Measurements from ENCODE around the gene KRTAP19-7. TPM values are rescaled to one million over a fixed set of nuclear protein-coding genes. Genes with fewer than 3 reads are reported as not detected.

The KRTAP19-7 gene
- total RNA-seq, 1 donor from 2014 or later, result not detected

DNA sequence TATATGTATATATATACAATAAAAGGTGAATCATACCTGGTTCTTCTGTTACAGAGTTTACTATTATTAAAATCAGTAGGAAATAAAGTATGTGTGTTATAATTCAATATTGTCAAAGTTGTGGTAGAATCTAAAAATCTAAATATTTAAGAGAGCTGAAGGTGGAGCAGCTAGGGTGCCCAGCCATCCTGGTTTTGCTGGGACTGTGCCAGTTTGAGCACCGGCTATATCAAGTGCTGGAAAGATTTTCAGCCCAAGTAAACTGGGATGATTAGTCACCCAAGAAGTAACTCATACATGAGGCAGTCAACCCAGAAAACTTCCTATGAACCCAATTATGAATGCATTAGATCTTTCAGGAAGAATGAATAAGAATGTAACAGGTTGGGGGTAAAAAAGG lies 42.2 kb downstream of the KRTAP19-7 start:
- TF ChIP-seq, protein P1, sequence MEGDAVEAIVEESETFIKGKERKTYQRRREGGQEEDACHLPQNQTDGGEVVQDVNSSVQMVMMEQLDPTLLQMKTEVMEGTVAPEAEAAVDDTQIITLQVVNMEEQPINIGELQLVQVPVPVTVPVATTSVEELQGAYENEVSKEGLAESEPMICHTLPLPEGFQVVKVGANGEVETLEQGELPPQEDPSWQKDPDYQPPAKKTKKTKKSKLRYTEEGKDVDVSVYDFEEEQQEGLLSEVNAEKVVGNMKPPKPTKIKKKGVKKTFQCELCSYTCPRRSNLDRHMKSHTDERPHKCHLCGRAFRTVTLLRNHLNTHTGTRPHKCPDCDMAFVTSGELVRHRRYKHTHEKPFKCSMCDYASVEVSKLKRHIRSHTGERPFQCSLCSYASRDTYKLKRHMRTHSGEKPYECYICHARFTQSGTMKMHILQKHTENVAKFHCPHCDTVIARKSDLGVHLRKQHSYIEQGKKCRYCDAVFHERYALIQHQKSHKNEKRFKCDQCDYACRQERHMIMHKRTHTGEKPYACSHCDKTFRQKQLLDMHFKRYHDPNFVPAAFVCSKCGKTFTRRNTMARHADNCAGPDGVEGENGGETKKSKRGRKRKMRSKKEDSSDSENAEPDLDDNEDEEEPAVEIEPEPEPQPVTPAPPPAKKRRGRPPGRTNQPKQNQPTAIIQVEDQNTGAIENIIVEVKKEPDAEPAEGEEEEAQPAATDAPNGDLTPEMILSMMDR (IDR thresholded peaks at IDR 0.05), result no peak
- DNase-seq (no peak), ATAC-seq (no peak)
- Histone ChIP-seq H3K9me3 (no peaks in the 10 kb centered on the region), H3K27me3 (ENCODE audit: low read depth) (no peaks in the 10 kb centered on the region), H3K4me3 (no peak overlapping the region), H3K4me1 (no peaks in the 10 kb centered on the region), H3K27ac (no peak overlapping the region), H3K36me3 (no peaks in the 10 kb centered on the region)
- intact Hi-C loops (cut with DNase I), result no loop called here

DNA sequence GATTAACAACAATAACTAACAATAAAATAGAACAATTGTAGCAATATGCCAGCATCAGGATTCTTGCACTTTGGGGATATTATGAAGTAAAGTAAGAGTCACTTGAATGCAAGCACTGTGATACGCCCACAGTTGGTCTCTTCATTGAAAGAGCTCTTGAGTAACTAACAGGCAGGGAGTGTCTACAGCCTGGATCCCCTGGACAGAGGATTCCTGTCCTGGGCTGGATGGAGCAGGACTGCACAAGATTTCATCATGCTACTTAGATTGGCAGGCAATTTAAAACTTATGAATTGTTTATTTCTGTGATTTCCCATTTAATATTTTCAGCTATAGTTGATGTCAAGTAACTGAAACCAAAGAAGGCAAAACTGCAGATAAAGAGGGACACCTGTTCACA lies 45.4 kb downstream of the KRTAP19-7 start:
- intact Hi-C loops (cut with DNase I), result no loop called here
- DNase-seq, result no peak
- Histone ChIP-seq H3K36me3 (no peaks in the 10 kb centered on the region), H3K4me1 (no peaks in the 10 kb centered on the region), H3K9me3 (no peaks in the 10 kb centered on the region), H3K27ac (no peak overlapping the region), H3K27me3 (ENCODE audit: low read depth) (no peaks in the 10 kb centered on the region), H3K4me3 (no peak overlapping the region)
- no peak for ATAC-seq
- TF ChIP-seq, protein P1 (IDR thresholded peaks at IDR 0.05), result no peak

Other genes with a start within 250 kb of the KRTAP19-7 start
- not detected for gene KRTAP26-1, start 241.0 kb downstream of the KRTAP19-7 start, total RNA-seq
- gene KRTAP27-1, start 223.6 kb downstream of the KRTAP19-7 start, total RNA-seq, result not detected
- gene KRTAP23-1, start 212.7 kb downstream of the KRTAP19-7 start, total RNA-seq, result not detected
- gene KRTAP13-2, start 189.0 kb downstream of the KRTAP19-7 start, total RNA-seq, result not detected
- not detected for gene KRTAP13-1, start 165.3 kb downstream of the KRTAP19-7 start, total RNA-seq
- gene KRTAP13-3, start 135.4 kb downstream of the KRTAP19-7 start, total RNA-seq, result not detected
- not detected for gene KRTAP13-4, start 131.1 kb downstream of the KRTAP19-7 start, total RNA-seq
- not detected for gene KRTAP15-1, start 121.0 kb downstream of the KRTAP19-7 start, total RNA-seq
- not detected for gene KRTAP19-1, start 80.9 kb downstream of the KRTAP19-7 start, total RNA-seq
- not detected for gene KRTAP19-2, start 73.9 kb downstream of the KRTAP19-7 start, total RNA-seq
- not detected for gene KRTAP19-3, start 69.3 kb downstream of the KRTAP19-7 start, total RNA-seq
- gene KRTAP19-4, start 64.1 kb downstream of the KRTAP19-7 start, total RNA-seq, result not detected
- gene KRTAP19-5, start 59.2 kb downstream of the KRTAP19-7 start, total RNA-seq, result not detected
- gene KRTAP19-6, start 19.4 kb downstream of the KRTAP19-7 start, total RNA-seq, result not detected
- not detected for gene KRTAP22-2, start 29.1 kb upstream of the KRTAP19-7 start, total RNA-seq
- not detected for gene KRTAP6-3, start 31.1 kb upstream of the KRTAP19-7 start, total RNA-seq
- not detected for gene KRTAP6-2, start 37.6 kb upstream of the KRTAP19-7 start, total RNA-seq
- gene KRTAP22-1, start 39.8 kb upstream of the KRTAP19-7 start, total RNA-seq, result not detected
- not detected for gene KRTAP6-1, start 52.6 kb upstream of the KRTAP19-7 start, total RNA-seq
- not detected for gene KRTAP20-1, start 55.1 kb upstream of the KRTAP19-7 start, total RNA-seq
- gene KRTAP20-4, start 59.3 kb upstream of the KRTAP19-7 start, total RNA-seq, result not detected
- not detected for gene KRTAP20-2, start 73.9 kb upstream of the KRTAP19-7 start, total RNA-seq
- not detected for gene KRTAP20-3, start 81.5 kb upstream of the KRTAP19-7 start, total RNA-seq
- not detected for gene KRTAP21-3, start 157.5 kb upstream of the KRTAP19-7 start, total RNA-seq
- gene KRTAP21-2, start 185.9 kb upstream of the KRTAP19-7 start, total RNA-seq, result not detected
- not detected for gene KRTAP21-1, start 194.1 kb upstream of the KRTAP19-7 start, total RNA-seq